ENCODE data around the gene PIP4K2A. TPM values are rescaled to one million over a fixed set of nuclear protein-coding genes. Genes with fewer than 3 reads are reported as not detected.

The PIP4K2A gene
- total and polyA plus RNA-seq, 2 of the 8 experiments (the other 6 are each of a cell fraction or from before 2014, with no cell fraction given), result 19.0 to 60.9 TPM

DNA sequence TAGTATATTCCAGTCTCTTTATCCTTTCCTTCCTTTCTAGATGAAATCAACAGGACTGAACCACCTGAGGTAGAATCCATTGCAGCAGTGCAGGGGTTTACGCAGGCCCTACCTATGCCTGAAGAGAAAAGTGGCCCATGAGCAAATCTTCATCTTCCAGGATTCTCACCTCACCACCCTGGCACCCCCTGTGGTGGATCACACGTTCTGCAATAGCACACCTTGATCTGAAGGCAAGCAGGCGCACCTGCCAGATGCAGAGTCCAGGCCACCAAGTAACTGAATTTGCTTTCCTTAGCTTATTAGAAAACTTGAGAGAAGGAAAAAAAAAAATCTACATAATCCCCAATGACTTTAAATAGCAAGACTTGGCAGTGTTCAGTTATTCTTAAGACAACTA, 121.4 kb downstream of the PIP4K2A start:
- CTCF ChIA-PET (ENCODE audit: partially characterized antibody), result interaction anchor here (1.7 kb wide), 1 partner anchor 20 kb away, joined by 4 read pairs; no protein-coding TSS in a partner anchor
- 88% methylated on average over 3 of the region's 3 CpGs; no CpG with 5 or more reads in 1 of the 2 experiments for WGBS, 2 experiments (ENCODE audit: extremely low coverage in 1 of 2, insufficient coverage in 1 of 2, insufficient read length in 1 of 2, insufficient replicate concordance in 2 of 2, low coverage in 1 of 2, low lambda C conversion rate in 2 of 2, missing lambda C conversion rate in 1 of 2)
- TF ChIP-seq SIN3A (conservative IDR thresholded peaks at IDR 0.05 in 1 of 2, IDR thresholded peaks at IDR 0.05 in 1 of 2; ENCODE audit: low read depth in 1 of 2, low read length in 2 of 2) (no peak), CTBP2 (IDR thresholded peaks at IDR 0.05; ENCODE audit: borderline replicate concordance, insufficient read depth, insufficient read length, low read length) (no peak), CBX5 (IDR thresholded peaks at IDR 0.05; ENCODE audit: low read depth, low read length) (no peak), SAP30 (IDR thresholded peaks at IDR 0.05; ENCODE audit: insufficient read depth, insufficient replicate concordance, low read length) (no peak), TCF12 (IDR thresholded peaks at IDR 0.05; ENCODE audit: low read depth, low read length) (no peak), SP4 (IDR thresholded peaks at IDR 0.05; ENCODE audit: low read length) (no peak), JUND (IDR thresholded peaks at IDR 0.05; ENCODE audit: low read length) (no peak), ATF3 (IDR thresholded peaks at IDR 0.05; ENCODE audit: insufficient read depth, low read depth, low read length) (no peak), SUZ12 (IDR thresholded peaks at IDR 0.05; ENCODE audit: low read length) (no peak), TAF7 (optimal IDR thresholded peaks at IDR 0.05; ENCODE audit: borderline replicate concordance, low read depth, low read length) (no peak), BRCA1 (IDR thresholded peaks at IDR 0.05; ENCODE audit: low read depth, low read length) (no peak), EGR1 (IDR thresholded peaks at IDR 0.05; ENCODE audit: borderline replicate concordance, low read depth, low read length) (no peak), EP300 (IDR thresholded peaks at IDR 0.05; ENCODE audit: borderline replicate concordance in 1 of 2, low read depth in 2 of 2, low read length in 2 of 2) (no peak)

More for the DNA sequence above, 121.4 kb downstream of the PIP4K2A start:
- Histone ChIP-seq H2BK20ac (ENCODE audit: low read length) (no peak overlapping the region), H3K23ac (ENCODE audit: insufficient read length) (no peak overlapping the region), H3K9ac (replicated peaks in 1 of 4; ENCODE audit: extremely low read depth in 1 of 4, low read depth in 3 of 4, low read length in 3 of 4) (no peak overlapping the region), H2BK120ac (replicated peaks; ENCODE audit: low read depth, low read length) (no peak overlapping the region), H2BK12ac (ENCODE audit: low read depth, low read length) (no peak overlapping the region), H3K23me2 (ENCODE audit: low read depth, low read length) (no peaks in the 10 kb centered on the region), H2BK5ac (ENCODE audit: low read depth, low read length) (no peak overlapping the region), H2AK5ac (ENCODE audit: low read depth, low read length) (no peak overlapping the region), H3K27me3 (replicated peaks in 1 of 4; ENCODE audit: control insufficient read depth in 3 of 4, extremely low read depth in 1 of 4, insufficient read depth in 3 of 4, low read length in 3 of 4) (no peaks in the 10 kb centered on the region), H3K18ac (ENCODE audit: extremely low read depth, low read length) (no peak overlapping the region), H4K91ac (replicated peaks; ENCODE audit: insufficient read length, low read length) (no peak overlapping the region), H4K5ac (ENCODE audit: insufficient read length, low read depth, low read length) (no peak overlapping the region), H3K56ac (replicated peaks; ENCODE audit: insufficient read length, low read depth, low read length) (no peak overlapping the region), H3K14ac (ENCODE audit: insufficient read length) (no peak overlapping the region), H3K79me1 (ENCODE audit: low read depth, low read length) (peaks cover 2% of the 10 kb centered on the region; the same call in 1 of the 2 replicates), H3K79me2 (ENCODE audit: control insufficient read depth in 1 of 2, insufficient read depth in 2 of 2, low read length in 2 of 2) (0 out of 4 replicates have a peak, but pooled peaks cover 0 to 6% of the 10 kb centered on the region in 2 experiments), H3K9me3 (ENCODE audit: insufficient read depth in 2 of 2, low read depth in 1 of 2, low read length in 1 of 2) (no peaks in the 10 kb centered on the region), H3K4ac (replicated peaks; ENCODE audit: insufficient read length, low read depth, low read length) (no peak overlapping the region), H3K4me2 (ENCODE audit: insufficient read depth in 1 of 2, low read depth in 2 of 2, low read length in 2 of 2) (no peak overlapping the region), H2AFZ (ENCODE audit: low read length) (no peak overlapping the region), H3K4me1 (replicated peaks in 1 of 4; ENCODE audit: control insufficient read depth in 3 of 4, insufficient read depth in 4 of 4, low read length in 3 of 4) (peaks cover 0 to 5% (median 3%) of the 10 kb centered on the region in 4 experiments; a peak in 4 of 7 replicates), H3K27ac (ENCODE audit: low read depth, low read length) (no peak overlapping the region), H2BK15ac (ENCODE audit: low read length) (no peak overlapping the region), H4K20me1 (replicated peaks in 1 of 2; ENCODE audit: control insufficient read depth in 1 of 2, insufficient read depth in 2 of 2, low read length in 2 of 2) (no peaks in the 10 kb centered on the region), H3K36me3 (ENCODE audit: control insufficient read depth in 2 of 4, insufficient read depth in 4 of 4, low read length in 3 of 4) (peaks cover 6 to 14% (median 9%) of the 10 kb centered on the region in 4 experiments), H3K4me3 (ENCODE audit: extremely low read depth in 1 of 4, insufficient read depth in 2 of 4, low read depth in 3 of 4, low read length in 4 of 4) (no peak overlapping the region), H4K8ac (ENCODE audit: extremely low read depth, insufficient read depth, low read length) (no peak overlapping the region)
- FAIRE-seq, result no peak
- DNase-seq (ENCODE audit: low read depth in 1 of 2, low spot score in 2 of 2), result no peak
- POLR2A ChIA-PET (ENCODE audit: partially characterized antibody), result no interaction called here

Data from H1 (cell line).